ENCODE measurements around the gene CFHR3. TPM values are rescaled to one million over a fixed set of nuclear protein-coding genes. Genes with fewer than 3 reads are reported as not detected.

Gene CFHR3
- 0.04 TPM for polyA plus RNA-seq (2013, experiment 1 of 2)
- polyA plus RNA-seq (2013, experiment 2 of 2): 0.03 TPM

GRCh38 chr1:196774603-196775002 is at the start of gene CFHR3:
Gene CFHR3 (plus strand): TSS chr1:196774840. CDS start chr1:196774887, 47 bp downstream.
- Histone ChIP-seq H2AFZ (ENCODE audit: low read depth, low read length) (no peak within 1 kb of the TSS), H2BK120ac (ENCODE audit: low read depth, low read length) (no peak within 1 kb of the TSS), H3K4me3 (ENCODE audit: insufficient read depth in 1 of 2, low read depth in 1 of 2, low read length in 2 of 2) (no peak within 1 kb of the TSS), H2AK5ac (ENCODE audit: low read length, severe bottlenecking) (no peak within 1 kb of the TSS), H3K9ac (ENCODE audit: low read length) (no peak within 1 kb of the TSS), H3K4me1 (ENCODE audit: control insufficient read depth, insufficient read depth, low read depth, low read length) (no peaks in the 10 kb centered on the region), H3K4ac (ENCODE audit: low read depth in 1 of 2, low read length in 2 of 2) (no peak within 1 kb of the TSS), H3K14ac (ENCODE audit: low read length in 2 of 2) (no peak within 1 kb of the TSS), H4K8ac (ENCODE audit: low read length) (no peak within 1 kb of the TSS), H3K36me3 (ENCODE audit: control insufficient read depth in 1 of 2, insufficient read depth in 2 of 2, low read depth in 1 of 2, low read length in 2 of 2) (no peaks in the 10 kb centered on the region), H3K23ac (ENCODE audit: low read length in 2 of 2) (no peak within 1 kb of the TSS), H3K27me3 (ENCODE audit: control insufficient read depth in 1 of 2, insufficient read depth in 1 of 2, low read length in 2 of 2) (no peaks in the 10 kb centered on the region), H3K18ac (ENCODE audit: low read depth in 1 of 2, low read length in 2 of 2) (no peak within 1 kb of the TSS), H2BK5ac (ENCODE audit: low read depth, low read length, poor library complexity, severe bottlenecking) (no peak within 1 kb of the TSS), H3K27ac (ENCODE audit: low read length, poor library complexity, severe bottlenecking) (no peak within 1 kb of the TSS), H3K9me3 (ENCODE audit: control insufficient read depth, low read length) (no peaks in the 10 kb centered on the region), H3K4me2 (ENCODE audit: low read length, poor library complexity, severe bottlenecking) (no peak within 1 kb of the TSS), H2BK15ac (ENCODE audit: low read depth, poor library complexity, severe bottlenecking) (no peak within 1 kb of the TSS), H4K91ac (ENCODE audit: low read length) (no peak within 1 kb of the TSS), H2BK12ac (ENCODE audit: low read length in 2 of 2) (no peak within 1 kb of the TSS), H3K79me1 (replicated peaks; ENCODE audit: low read length, poor library complexity, severe bottlenecking) (no peaks in the 10 kb centered on the region)
- no peak for DNase-seq

DNA sequence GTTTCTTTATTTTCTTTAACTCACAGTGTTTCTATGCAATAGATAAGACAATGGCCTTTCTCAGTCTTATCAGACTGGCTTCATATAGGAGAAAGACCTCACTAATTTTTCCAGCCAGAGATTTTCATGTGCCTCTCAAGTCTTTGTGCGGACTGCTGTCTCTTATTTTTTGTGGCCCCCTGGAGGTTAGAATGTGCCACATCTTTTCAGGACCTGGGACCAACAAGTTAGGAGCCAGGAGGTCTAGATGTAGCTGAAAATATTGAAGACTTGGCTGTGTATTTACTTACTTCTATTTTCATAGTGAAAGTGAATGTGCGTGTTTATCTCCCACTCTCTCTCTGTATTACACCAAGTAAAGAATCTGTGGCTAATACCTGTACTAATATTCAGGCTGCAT is 42.1 kb upstream of the CFHR3 start:
- H3K23ac ChIP-seq (ENCODE audit: low read length in 2 of 2): no peak overlapping the region
- H4K8ac ChIP-seq (ENCODE audit: low read length): no peak overlapping the region
- peak; percentile 3 for DNase-seq
- no peak overlapping the region for H3K4ac ChIP-seq (ENCODE audit: low read depth in 1 of 2, low read length in 2 of 2)
- no peaks in the 10 kb centered on the region for H3K36me3 ChIP-seq (ENCODE audit: control insufficient read depth in 1 of 2, insufficient read depth in 2 of 2, low read depth in 1 of 2, low read length in 2 of 2)
- no peak overlapping the region for H2AK5ac ChIP-seq (ENCODE audit: low read length, severe bottlenecking)
- no peak overlapping the region for H2BK12ac ChIP-seq (ENCODE audit: low read length in 2 of 2)
- no peak overlapping the region for H2AFZ ChIP-seq (ENCODE audit: low read depth, low read length)
- no peak overlapping the region for H3K14ac ChIP-seq (ENCODE audit: low read length in 2 of 2)
- H3K4me3 ChIP-seq (ENCODE audit: insufficient read depth in 1 of 2, low read depth in 1 of 2, low read length in 2 of 2): no peak overlapping the region
- no peak overlapping the region for H3K9ac ChIP-seq (ENCODE audit: low read length)
- H3K79me1 ChIP-seq (replicated peaks; ENCODE audit: low read length, poor library complexity, severe bottlenecking): peaks cover 8% of the 10 kb centered on the region
- H2BK5ac ChIP-seq (ENCODE audit: low read depth, low read length, poor library complexity, severe bottlenecking): no peak overlapping the region
- H3K18ac ChIP-seq (ENCODE audit: low read depth in 1 of 2, low read length in 2 of 2): no peak overlapping the region
- H3K4me1 ChIP-seq (ENCODE audit: control insufficient read depth, insufficient read depth, low read depth, low read length): no peaks in the 10 kb centered on the region
- H3K27me3 ChIP-seq (ENCODE audit: control insufficient read depth in 1 of 2, insufficient read depth in 1 of 2, low read length in 2 of 2): no peaks in the 10 kb centered on the region
- WGBS: 80% methylated on average over 1 of the region's 2 CpGs
- H2BK120ac ChIP-seq (ENCODE audit: low read depth, low read length): no peak overlapping the region
- no peak overlapping the region for H3K4me2 ChIP-seq (ENCODE audit: low read length, poor library complexity, severe bottlenecking)
- no peak overlapping the region for H3K27ac ChIP-seq (ENCODE audit: low read length, poor library complexity, severe bottlenecking)
- H2BK15ac ChIP-seq (ENCODE audit: low read depth, poor library complexity, severe bottlenecking): no peak overlapping the region
- H4K91ac ChIP-seq (ENCODE audit: low read length): no peak overlapping the region
- H3K9me3 ChIP-seq (ENCODE audit: control insufficient read depth, low read length): peaks cover 10% of the 10 kb centered on the region

- Histone ChIP-seq H3K4ac (ENCODE audit: low read depth in 1 of 2, low read length in 2 of 2) (no peak overlapping the region), H3K4me2 (ENCODE audit: low read length, poor library complexity, severe bottlenecking) (no peak overlapping the region), H2BK120ac (ENCODE audit: low read depth, low read length) (no peak overlapping the region), H3K27ac (ENCODE audit: low read length, poor library complexity, severe bottlenecking) (no peak overlapping the region), H3K79me1 (replicated peaks; ENCODE audit: low read length, poor library complexity, severe bottlenecking) (peaks cover 8% of the 10 kb centered on the region), H4K8ac (ENCODE audit: low read length) (no peak overlapping the region), H3K9ac (ENCODE audit: low read length) (no peak overlapping the region), H3K36me3 (ENCODE audit: control insufficient read depth in 1 of 2, insufficient read depth in 2 of 2, low read depth in 1 of 2, low read length in 2 of 2) (peaks cover under 1 to 3% of the 10 kb centered on the region in 2 experiments), H2AK5ac (ENCODE audit: low read length, severe bottlenecking) (no peak overlapping the region), H3K23ac (ENCODE audit: low read length in 2 of 2) (no peak overlapping the region), H4K91ac (ENCODE audit: low read length) (no peak overlapping the region), H2AFZ (ENCODE audit: low read depth, low read length) (no peak overlapping the region), H3K18ac (ENCODE audit: low read depth in 1 of 2, low read length in 2 of 2) (no peak overlapping the region), H3K4me1 (ENCODE audit: control insufficient read depth, insufficient read depth, low read depth, low read length) (no peaks in the 10 kb centered on the region), H2BK5ac (ENCODE audit: low read depth, low read length, poor library complexity, severe bottlenecking) (no peak overlapping the region), H2BK15ac (ENCODE audit: low read depth, poor library complexity, severe bottlenecking) (no peak overlapping the region), H3K14ac (ENCODE audit: low read length in 2 of 2) (no peak overlapping the region), H3K4me3 (ENCODE audit: insufficient read depth in 1 of 2, low read depth in 1 of 2, low read length in 2 of 2) (no peak overlapping the region), H3K27me3 (ENCODE audit: control insufficient read depth in 1 of 2, insufficient read depth in 1 of 2, low read length in 2 of 2) (no peaks in the 10 kb centered on the region), H3K9me3 (ENCODE audit: control insufficient read depth, low read length) (peaks cover 15% of the 10 kb centered on the region), H2BK12ac (ENCODE audit: low read length in 2 of 2) (no peak overlapping the region)
- whole genome bisulfite sequencing: 85% methylated on average over 9 of the region's 11 CpGs
- peak; percentile 26 for DNase-seq
These were observed 41.3 kb upstream of the CFHR3 start for GRCh38 chr1:196733091-196733970.

GRCh38 chr1:196734006-196734405 is 40.6 kb upstream of the CFHR3 start:
- Histone ChIP-seq H2BK5ac (ENCODE audit: low read depth, low read length, poor library complexity, severe bottlenecking) (no peak overlapping the region), H3K4me3 (ENCODE audit: insufficient read depth in 1 of 2, low read depth in 1 of 2, low read length in 2 of 2) (no peak overlapping the region), H3K27ac (ENCODE audit: low read length, poor library complexity, severe bottlenecking) (no peak overlapping the region), H2BK15ac (ENCODE audit: low read depth, poor library complexity, severe bottlenecking) (no peak overlapping the region), H3K14ac (ENCODE audit: low read length in 2 of 2) (no peak overlapping the region), H3K4me1 (ENCODE audit: control insufficient read depth, insufficient read depth, low read depth, low read length) (no peaks in the 10 kb centered on the region), H4K8ac (ENCODE audit: low read length) (no peak overlapping the region), H2AK5ac (ENCODE audit: low read length, severe bottlenecking) (no peak overlapping the region), H3K36me3 (ENCODE audit: control insufficient read depth in 1 of 2, insufficient read depth in 2 of 2, low read depth in 1 of 2, low read length in 2 of 2) (peaks cover 3 to 7% of the 10 kb centered on the region in 2 experiments), H3K9me3 (ENCODE audit: control insufficient read depth, low read length) (peaks cover 22% of the 10 kb centered on the region), H3K9ac (ENCODE audit: low read length) (no peak overlapping the region), H3K4me2 (ENCODE audit: low read length, poor library complexity, severe bottlenecking) (no peak overlapping the region), H3K79me1 (replicated peaks; ENCODE audit: low read length, poor library complexity, severe bottlenecking) (peaks cover 8% of the 10 kb centered on the region), H3K27me3 (ENCODE audit: control insufficient read depth in 1 of 2, insufficient read depth in 1 of 2, low read length in 2 of 2) (no peaks in the 10 kb centered on the region), H3K23ac (ENCODE audit: low read length in 2 of 2) (no peak overlapping the region), H2BK120ac (ENCODE audit: low read depth, low read length) (no peak overlapping the region), H4K91ac (ENCODE audit: low read length) (no peak overlapping the region), H3K18ac (ENCODE audit: low read depth in 1 of 2, low read length in 2 of 2) (no peak overlapping the region), H3K4ac (ENCODE audit: low read depth in 1 of 2, low read length in 2 of 2) (no peak overlapping the region), H2BK12ac (ENCODE audit: low read length in 2 of 2) (no peak overlapping the region), H2AFZ (ENCODE audit: low read depth, low read length) (no peak overlapping the region)
- no peak for DNase-seq

Data from mesenchymal stem cell (in vitro differentiated cells and primary cell).